Activated T-cell treated with anti-CD3 and anti-CD28 coated beads, Interleukin-2, amount 50 U/mL, for 72 hours (primary cell): ENCODE results near the gene PACSIN1. TPM values are rescaled to one million over a fixed set of nuclear protein-coding genes. Genes with fewer than 3 reads are reported as not detected.
"Not testable (repeated sequence)": the region's sequence is repeated elsewhere in the genome, so short reads cannot be mapped to it uniquely, and the experiment has no call there.

Source experiments
- ATAC-seq, 2 donors: fragments of 150-1000 bp; cut with Tn5 transposase; replicated peaks in 1 of 2; 2 replicates each; pipeline ENCODE4 v1.10.0; 2021; ENCODE audit warnings: moderate library complexity in 2 of 2, mild to moderate bottlenecking in 1 of 2
- DNase-seq, 2 donors: peaks; one replicate each; pipeline ENCODE4 v3.0.0; 2021 to 2022; ENCODE audit warnings: mixed read lengths in 1 of 2
- H3K27ac Mint-ChIP-seq: one replicate; pipeline ENCODE4 v1.8.0; 2022; ENCODE audit warnings: mild to moderate bottlenecking, moderate library complexity, mixed read lengths
- H3K27me3 Mint-ChIP-seq: one replicate; pipeline ENCODE4 v1.8.0; 2022; ENCODE audit warnings: low read depth, mixed read lengths
- H3K36me3 Mint-ChIP-seq, 2 donors: one replicate each; pipeline ENCODE4 v1.8.0; 2022; ENCODE audit warnings: mixed read lengths in 2 of 2, mild to moderate bottlenecking in 1 of 2; ENCODE audit not compliant: insufficient read depth in 2 of 2
- H3K4me1 Mint-ChIP-seq: one replicate; pipeline ENCODE4 v1.8.0; 2022; ENCODE audit warnings: low read depth, mixed read lengths
- H3K4me3 Mint-ChIP-seq, 2 donors: one replicate each; pipeline ENCODE4 v1.8.0; 2022; ENCODE audit warnings: mild to moderate bottlenecking in 2 of 2, mixed read lengths in 2 of 2, moderate library complexity in 2 of 2
- H3K9me3 Mint-ChIP-seq, 2 donors: one replicate each; pipeline ENCODE4 v1.8.0; 2022; ENCODE audit warnings: mixed read lengths in 2 of 2
- total RNA-seq, 2 donors: library from RNA; stranded (reverse); gene quantifications; one replicate each; pipeline ENCODE4 v1.2.3, GENCODE V29; 2022

PACSIN1 gene
- total RNA-seq, 2 donors from 2014 or later: 0.29 TPM; not detected in 1

GRCh38 chr6:34478796-34479195, 12.9 kb downstream of the PACSIN1 start:
- DNase-seq (no peak), ATAC-seq (no peak)
- Mint-ChIP-seq H3K9me3 (peaks cover 0 to 4% of the 10 kb centered on the region in 2 donors), H3K4me3 (no peak overlapping the region), H3K4me1 (no peaks in the 10 kb centered on the region), H3K27ac (no peak overlapping the region), H3K27me3 (no peaks in the 10 kb centered on the region), H3K36me3 (peaks cover 0 to 2% of the 10 kb centered on the region in 2 donors)

- not testable (repeated sequence) for H3K9me3 Mint-ChIP-seq, H3K27me3 Mint-ChIP-seq, DNase-seq, H3K36me3 Mint-ChIP-seq, H3K27ac Mint-ChIP-seq, ATAC-seq
- H3K4me3 Mint-ChIP-seq: peak overlapping the region in 1 of 2 donors; percentile 3
- peaks cover 32% of the 10 kb centered on the region for H3K4me1 Mint-ChIP-seq
Observed at GRCh38 chr6:34483781-34484180, 17.9 kb downstream of the PACSIN1 start.

- Mint-ChIP-seq H3K36me3 (no peaks in the 10 kb centered on the region), H3K27me3 (no peaks in the 10 kb centered on the region), H3K27ac (no peak overlapping the region), H3K9me3 (no peaks in the 10 kb centered on the region), H3K4me1 (peaks cover 32% of the 10 kb centered on the region), H3K4me3 (peak overlapping the region in 1 of 2 donors; percentile 27)
- no peak for DNase-seq
- ATAC-seq: peak; percentile 41 to 54
Observed at GRCh38 chr6:34484391-34484790, 18.5 kb downstream of the PACSIN1 start.

- DNase-seq: peak; percentile 79 to 90
- peak; percentile 99 for ATAC-seq
- Mint-ChIP-seq H3K36me3 (no peaks in the 10 kb centered on the region), H3K27me3 (no peaks in the 10 kb centered on the region), H3K4me3 (peak overlapping the region; percentile 46 to 73), H3K9me3 (no peaks in the 10 kb centered on the region), H3K27ac (no peak overlapping the region), H3K4me1 (peaks cover 32% of the 10 kb centered on the region)
Observed at GRCh38 chr6:34484899-34485298, 19.0 kb downstream of the PACSIN1 start.

- no peaks in the 10 kb centered on the region for H3K9me3 Mint-ChIP-seq
- no peak for DNase-seq
- peaks cover 32% of the 10 kb centered on the region for H3K4me1 Mint-ChIP-seq
- H3K27ac Mint-ChIP-seq: no peak overlapping the region
- no peak for ATAC-seq
- no peaks in the 10 kb centered on the region for H3K36me3 Mint-ChIP-seq
- peak overlapping the region; percentile 46 to 73 for H3K4me3 Mint-ChIP-seq
- no peaks in the 10 kb centered on the region for H3K27me3 Mint-ChIP-seq
Observed at GRCh38 chr6:34485321-34486060, 19.6 kb downstream of the PACSIN1 start.

GRCh38 chr6:34486106-34486740, 20.3 kb downstream of the PACSIN1 start:
- DNase-seq (no peak), ATAC-seq (no peak)
- Mint-ChIP-seq H3K27me3 (no peaks in the 10 kb centered on the region), H3K36me3 (no peaks in the 10 kb centered on the region), H3K9me3 (no peaks in the 10 kb centered on the region), H3K4me3 (peak overlapping the region in 1 of 2 donors; percentile 73), H3K4me1 (peaks cover 37% of the 10 kb centered on the region), H3K27ac (no peak overlapping the region)

GRCh38 chr6:34486886-34487285, 21.0 kb downstream of the PACSIN1 start:
- H3K27ac Mint-ChIP-seq, H3K27me3 Mint-ChIP-seq, ATAC-seq, H3K4me3 Mint-ChIP-seq, H3K9me3 Mint-ChIP-seq, DNase-seq, H3K36me3 Mint-ChIP-seq: not testable (repeated sequence)
- H3K4me1 Mint-ChIP-seq: peaks cover 39% of the 10 kb centered on the region

GRCh38 chr6:34487536-34487935, 21.7 kb downstream of the PACSIN1 start:
- no peak overlapping the region for H3K4me3 Mint-ChIP-seq
- no peak for DNase-seq
- ATAC-seq: no peak
- no peaks in the 10 kb centered on the region for H3K9me3 Mint-ChIP-seq
- no peaks in the 10 kb centered on the region for H3K27me3 Mint-ChIP-seq
- no peak overlapping the region for H3K27ac Mint-ChIP-seq
- no peaks in the 10 kb centered on the region for H3K36me3 Mint-ChIP-seq
- H3K4me1 Mint-ChIP-seq: peaks cover 39% of the 10 kb centered on the region

GRCh38 chr6:34489207-34489805, 23.4 kb downstream of the PACSIN1 start:
- H3K36me3 Mint-ChIP-seq: no peaks in the 10 kb centered on the region
- ATAC-seq: no peak

GRCh38 chr6:34490390-34491090, 24.7 kb downstream of the PACSIN1 start:
- Mint-ChIP-seq H3K27ac (no peak overlapping the region), H3K27me3 (no peaks in the 10 kb centered on the region), H3K4me3 (no peak overlapping the region), H3K4me1 (peaks cover 23% of the 10 kb centered on the region), H3K36me3 (no peaks in the 10 kb centered on the region), H3K9me3 (no peaks in the 10 kb centered on the region)
- ATAC-seq: no peak
- no peak for DNase-seq

More at GRCh38 chr6:34489207-34489805, 23.4 kb downstream of the PACSIN1 start:
- H3K27ac Mint-ChIP-seq: no peak overlapping the region
- H3K9me3 Mint-ChIP-seq: no peaks in the 10 kb centered on the region
- DNase-seq: no peak
- H3K4me3 Mint-ChIP-seq: no peak overlapping the region
- no peaks in the 10 kb centered on the region for H3K27me3 Mint-ChIP-seq
- peaks cover 35% of the 10 kb centered on the region for H3K4me1 Mint-ChIP-seq

GRCh38 chr6:34491091-34491430, 25.2 kb downstream of the PACSIN1 start:
- no peak for ATAC-seq
- H3K36me3 Mint-ChIP-seq: no peaks in the 10 kb centered on the region
- H3K27me3 Mint-ChIP-seq: no peaks in the 10 kb centered on the region
- H3K9me3 Mint-ChIP-seq: no peaks in the 10 kb centered on the region
- H3K4me1 Mint-ChIP-seq: peaks cover 18% of the 10 kb centered on the region
- no peak overlapping the region for H3K4me3 Mint-ChIP-seq
- no peak overlapping the region for H3K27ac Mint-ChIP-seq
- DNase-seq: no peak

- Mint-ChIP-seq H3K27ac (no peak overlapping the region), H3K27me3 (no peaks in the 10 kb centered on the region), H3K36me3 (no peaks in the 10 kb centered on the region), H3K4me3 (no peak overlapping the region), H3K4me1 (peaks cover 7% of the 10 kb centered on the region), H3K9me3 (no peaks in the 10 kb centered on the region)
- DNase-seq (no peak), ATAC-seq (no peak)
Observed at GRCh38 chr6:34493344-34493743, 27.5 kb downstream of the PACSIN1 start.

GRCh38 chr6:34494973-34495372, 29.1 kb downstream of the PACSIN1 start:
- Mint-ChIP-seq H3K36me3 (peaks cover 0 to 1% of the 10 kb centered on the region in 2 donors), H3K27ac (no peak overlapping the region), H3K4me3 (no peak overlapping the region), H3K9me3 (no peaks in the 10 kb centered on the region), H3K27me3 (no peaks in the 10 kb centered on the region), H3K4me1 (peaks cover 7% of the 10 kb centered on the region)
- ATAC-seq: no peak
- DNase-seq: no peak
